NCI-H146 (cell line): Measurements from ENCODE around the gene TMEM39B.
A peak's percentile ranks its signal among the peaks of the same experiment; 100 is the strongest.
"Not testable (repeated sequence)": the region's sequence is repeated elsewhere in the genome, so short reads cannot be mapped to it uniquely, and the experiment has no call there.

Experiments
- DNase-seq: peaks from one replicate; lab custom pipeline; 2025; lab: John Stamatoyannopoulos, UW

TMEM39B gene

GRCh38 chr1:32072622-32073298, at the start of gene TMEM39B:
Gene TMEM39B (plus strand): TSS chr1:32072939. CDS start chr1:32073048, 109 bp downstream.
- DNase-seq = peak; percentile 94

DNA sequence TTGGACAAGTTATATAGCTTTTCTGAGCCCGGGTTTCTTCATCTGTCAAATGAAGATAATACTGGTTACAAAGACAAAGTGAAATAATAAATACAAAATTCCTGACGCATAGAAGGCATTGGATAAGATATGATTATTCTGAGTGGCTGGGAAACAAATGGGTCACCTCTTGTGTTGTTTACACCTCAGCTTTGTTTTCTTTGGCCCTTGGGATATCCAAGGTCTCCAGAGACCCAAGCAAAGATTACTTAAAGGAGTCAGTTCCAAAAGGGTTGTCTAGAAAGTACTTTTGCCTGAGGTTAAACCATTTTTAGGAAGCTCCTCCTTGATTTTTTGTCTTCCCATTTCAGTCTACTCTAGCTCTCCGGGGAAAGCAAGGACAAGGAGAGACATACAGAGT, 49.4 kb upstream of the TMEM39B start:
- DNase-seq = no peak

DNA sequence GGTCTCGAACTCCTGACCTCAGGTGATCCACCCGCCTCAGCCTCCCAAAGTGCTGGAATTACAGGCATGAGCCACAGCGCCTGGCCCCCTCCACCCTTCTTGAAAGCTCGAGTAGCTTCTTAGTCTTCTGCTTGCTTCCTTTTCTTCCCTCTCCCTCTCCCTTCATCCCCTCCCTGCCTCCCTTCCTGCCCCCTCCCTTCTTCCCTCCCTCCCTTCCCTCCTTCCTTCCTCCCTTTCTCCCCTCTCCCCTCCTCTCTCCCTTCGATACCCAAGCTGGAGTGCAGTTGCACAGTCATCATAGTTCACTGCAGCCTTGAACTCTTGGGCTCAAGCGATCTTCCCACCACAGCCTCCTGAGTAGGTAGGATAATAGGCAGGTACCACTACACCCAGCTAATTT, 47.2 kb upstream of the TMEM39B start:
- DNase-seq = no peak

GRCh38 chr1:32028746-32029145, 44.0 kb upstream of the TMEM39B start:
- DNase-seq = no peak

GRCh38 chr1:32031578-32032274, 41.0 kb upstream of the TMEM39B start:
- no peak for DNase-seq

DNA sequence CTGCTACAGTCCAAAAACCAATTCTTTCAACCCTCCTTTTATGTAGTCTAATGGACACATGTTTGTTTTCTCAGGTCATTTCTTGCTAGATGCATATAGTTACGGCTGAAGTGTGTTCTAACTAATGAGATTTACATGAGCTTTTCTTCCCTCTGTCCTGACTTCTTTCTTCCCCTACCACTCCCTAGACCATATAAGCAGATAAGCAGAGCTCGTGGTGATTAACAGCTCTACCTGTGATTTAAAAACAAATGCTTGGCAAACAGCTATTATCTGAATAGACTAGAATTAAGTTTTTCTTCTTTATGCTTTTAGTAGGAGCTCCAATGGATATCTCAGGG, 40.5 kb upstream of the TMEM39B start:
- no peak for DNase-seq

DNA sequence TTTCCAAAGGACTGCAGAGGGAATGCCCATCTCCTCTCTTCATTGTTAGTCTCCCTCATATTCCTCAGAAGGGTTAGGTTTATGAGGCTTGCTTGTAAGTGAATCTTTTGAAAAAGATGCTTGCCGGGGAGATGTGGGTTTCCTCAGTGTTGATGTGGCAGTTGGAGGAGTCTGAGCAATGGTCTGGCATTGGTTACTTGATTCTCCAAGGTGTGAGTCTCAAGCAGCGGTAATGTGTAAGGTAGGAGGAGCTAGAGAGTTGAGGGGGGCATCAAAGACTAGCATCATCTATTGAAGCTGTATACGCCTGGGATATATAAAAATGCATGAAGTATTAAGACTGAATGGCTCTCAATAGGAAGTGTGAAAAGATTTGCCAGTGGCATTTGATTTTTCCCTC, 37.6 kb upstream of the TMEM39B start:
- DNase-seq = no peak

DNA sequence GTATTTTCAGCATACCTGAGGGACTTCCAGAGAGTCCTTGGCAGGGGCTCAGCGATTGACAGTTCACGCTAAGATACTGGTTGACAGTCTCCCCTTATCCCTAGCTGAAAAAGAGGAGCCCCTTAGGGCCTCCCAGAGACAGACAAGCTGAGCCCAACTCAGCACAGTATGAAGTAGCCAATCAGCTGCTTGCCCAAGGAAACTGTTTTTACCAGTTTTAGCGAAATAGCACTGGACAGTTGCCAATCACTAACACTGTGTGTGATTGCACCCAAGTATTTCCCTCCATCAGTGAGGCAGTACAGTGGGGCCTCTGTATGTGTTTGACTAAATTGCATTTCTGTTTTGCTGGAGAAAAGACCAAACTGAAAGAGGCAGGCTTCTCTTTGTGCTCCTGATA, 32.0 kb upstream of the TMEM39B start:
- DNase-seq = no peak

DNA sequence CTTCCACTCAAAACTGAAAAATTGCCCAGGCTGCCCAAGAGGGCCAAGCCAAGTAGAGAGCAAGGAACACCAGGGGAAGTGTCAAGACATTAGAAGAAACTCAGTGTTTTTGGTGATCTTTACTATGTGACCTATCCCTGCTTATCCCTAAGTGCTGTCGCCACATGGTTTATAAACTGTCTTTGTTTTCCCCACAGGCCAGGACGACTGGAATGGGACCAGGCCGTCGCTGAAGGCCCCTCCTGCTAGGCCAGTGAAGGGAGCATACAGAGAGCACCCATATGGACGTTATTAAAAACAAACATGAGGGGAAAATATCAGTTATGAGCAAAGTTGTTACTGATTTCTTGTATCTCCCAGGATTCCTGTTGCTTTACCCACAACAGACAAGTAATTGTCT, 30.4 kb upstream of the TMEM39B start:
- no peak for DNase-seq

DNA sequence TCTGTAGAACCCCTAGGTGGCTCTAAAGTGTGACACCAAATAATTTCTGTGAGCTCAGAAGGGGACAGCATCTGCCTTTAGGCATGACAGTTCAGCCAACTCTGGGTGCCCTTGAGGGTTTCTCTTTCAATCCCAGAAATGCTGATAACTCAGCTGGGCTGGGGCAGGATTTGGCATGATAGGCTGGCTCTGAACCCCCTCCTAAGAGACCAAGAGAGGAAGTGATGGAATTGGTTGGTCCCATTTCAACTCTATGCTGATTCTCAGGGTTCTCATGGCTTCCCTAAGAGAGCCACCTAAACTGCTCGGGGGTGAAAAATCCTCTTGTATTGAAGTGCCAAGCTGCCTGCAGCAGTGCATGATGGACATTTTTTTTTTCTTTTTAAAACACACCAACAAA, 28.5 kb upstream of the TMEM39B start:
- DNase-seq = no peak

GRCh38 chr1:32045772-32046171, 27.0 kb upstream of the TMEM39B start:
- DNase-seq = no peak

DNA sequence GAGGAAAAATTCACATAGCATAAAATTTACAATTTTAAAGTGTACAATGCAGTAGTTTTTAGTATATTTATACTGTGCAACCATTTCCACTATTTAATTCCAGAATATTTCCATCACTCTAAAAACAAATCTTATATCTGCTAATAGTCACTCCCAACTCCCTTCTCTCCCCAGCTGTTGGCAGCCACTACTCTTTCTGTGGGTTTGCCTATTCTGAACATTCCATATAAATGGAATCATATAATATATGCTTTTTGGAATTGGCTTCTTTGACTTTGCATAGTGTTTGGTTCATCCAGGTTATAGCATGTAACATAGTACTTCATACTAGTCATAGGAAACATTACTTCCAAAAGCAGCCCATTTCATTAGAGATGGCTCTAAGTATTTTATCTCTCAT, 25.0 kb upstream of the TMEM39B start:
- no peak for DNase-seq

DNA sequence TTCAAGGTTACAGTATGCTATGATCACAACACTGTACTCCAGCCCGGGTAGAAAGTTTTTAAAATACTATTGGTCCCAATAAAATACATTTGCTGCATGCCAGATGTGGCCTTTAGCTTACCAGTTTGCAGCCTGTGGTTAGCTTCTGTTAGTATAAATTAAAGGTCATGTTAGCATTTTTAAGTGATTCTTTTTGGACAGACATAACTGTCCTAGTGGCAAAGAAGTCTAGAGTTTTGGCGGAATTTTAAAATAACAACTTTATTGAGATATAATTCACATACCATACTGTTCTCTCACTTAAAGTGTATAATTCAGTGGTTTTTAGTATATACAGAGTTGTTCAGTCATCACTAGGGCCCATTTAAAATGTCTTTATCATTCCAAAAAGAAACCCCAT, 24.3 kb upstream of the TMEM39B start:
- no peak for DNase-seq

GRCh38 chr1:32051706-32052105, 21.0 kb upstream of the TMEM39B start:
- DNase-seq = no peak

DNA sequence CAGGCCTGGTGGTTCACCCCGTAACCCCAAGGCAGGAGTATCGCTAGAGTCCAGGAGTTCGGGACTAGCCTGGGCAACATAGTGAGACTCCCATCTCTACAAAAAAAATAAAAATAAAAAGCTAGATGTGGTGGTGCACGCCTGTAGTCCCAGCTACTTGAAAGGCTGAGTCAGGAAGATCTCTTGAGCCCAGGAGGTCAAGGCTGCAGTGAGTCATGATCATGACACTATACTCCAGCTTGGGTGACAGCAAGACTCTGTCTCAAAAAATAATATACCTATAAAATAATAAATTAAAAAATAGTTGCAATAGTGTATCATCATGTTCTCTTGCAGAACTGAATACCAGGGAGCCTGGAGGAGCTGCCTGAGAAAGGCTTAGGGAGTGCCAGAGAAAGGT, 19.9 kb upstream of the TMEM39B start:
- no peak for DNase-seq

- DNase-seq = no peak
These were observed 17.3 kb upstream of the TMEM39B start for GRCh38 chr1:32055416-32055815.

GRCh38 chr1:32056598-32056997, 16.1 kb upstream of the TMEM39B start:
- DNase-seq = no peak

DNA sequence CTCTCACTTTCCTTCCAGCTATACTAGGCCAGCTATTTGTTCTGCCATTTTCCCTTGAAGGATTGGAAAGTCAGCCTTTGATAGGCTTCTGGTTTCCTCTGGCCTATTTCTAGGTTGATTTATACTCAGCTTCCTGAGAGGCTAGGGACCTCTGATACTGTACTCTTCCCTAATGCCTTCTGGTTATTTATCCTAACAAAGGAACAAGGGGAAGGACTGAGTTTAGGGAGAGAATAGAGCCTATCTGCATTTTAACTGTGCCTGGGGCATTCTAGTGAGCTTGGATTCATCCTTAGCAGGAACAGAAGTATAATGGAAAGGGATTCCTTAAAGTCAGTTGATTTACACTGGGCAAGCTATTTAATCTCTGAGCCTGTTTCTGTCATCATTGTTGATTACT, 11.8 kb upstream of the TMEM39B start:
- DNase-seq = no peak

GRCh38 chr1:32062867-32063230, 9.9 kb upstream of the TMEM39B start:
- no peak for DNase-seq

GRCh38 chr1:32063261-32063681, 9.5 kb upstream of the TMEM39B start:
- peak; percentile 6 for DNase-seq

DNA sequence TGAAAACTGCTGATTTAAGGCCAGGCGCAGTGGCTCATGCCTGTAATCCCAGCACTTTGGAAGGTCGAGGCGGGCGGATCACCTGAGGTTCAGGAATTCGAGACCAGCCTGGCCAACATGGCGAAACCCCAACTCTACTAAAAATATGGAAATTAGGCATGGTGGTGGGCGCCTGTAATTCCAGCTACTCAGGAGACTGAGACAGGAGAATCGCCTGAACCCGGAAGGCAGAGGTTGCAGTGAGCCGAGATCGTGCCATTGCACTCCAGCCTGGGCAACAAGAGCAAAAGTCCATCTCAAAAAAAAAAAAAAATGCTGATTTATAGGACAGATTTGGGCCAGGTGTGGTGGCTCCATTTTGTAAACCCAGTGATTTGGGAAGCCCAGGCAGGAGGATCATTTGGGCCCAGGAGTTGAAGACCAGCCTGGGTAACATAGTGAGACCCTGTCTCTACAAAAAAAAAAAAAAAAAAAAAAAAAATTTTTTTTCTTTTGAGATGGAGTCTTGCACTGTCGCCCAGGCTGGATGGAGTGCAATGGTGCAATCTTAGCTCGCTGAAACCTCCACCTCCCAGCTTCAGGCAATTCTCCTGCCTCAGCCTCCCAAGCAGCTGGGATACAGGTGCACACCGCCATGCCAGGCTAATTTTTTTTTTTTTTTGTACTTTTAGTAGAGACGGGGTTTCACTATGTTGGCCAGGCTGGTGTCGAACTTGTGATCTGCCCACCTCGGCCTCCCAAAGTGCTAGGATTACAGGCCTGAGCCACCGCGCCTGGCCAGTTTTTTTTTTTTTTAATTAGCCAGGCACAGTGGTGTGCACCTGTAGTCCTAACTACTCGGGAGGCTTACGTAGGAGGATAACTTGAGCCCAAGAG, 6.9 kb upstream of the TMEM39B start:
- DNase-seq = not testable (repeated sequence)

DNA sequence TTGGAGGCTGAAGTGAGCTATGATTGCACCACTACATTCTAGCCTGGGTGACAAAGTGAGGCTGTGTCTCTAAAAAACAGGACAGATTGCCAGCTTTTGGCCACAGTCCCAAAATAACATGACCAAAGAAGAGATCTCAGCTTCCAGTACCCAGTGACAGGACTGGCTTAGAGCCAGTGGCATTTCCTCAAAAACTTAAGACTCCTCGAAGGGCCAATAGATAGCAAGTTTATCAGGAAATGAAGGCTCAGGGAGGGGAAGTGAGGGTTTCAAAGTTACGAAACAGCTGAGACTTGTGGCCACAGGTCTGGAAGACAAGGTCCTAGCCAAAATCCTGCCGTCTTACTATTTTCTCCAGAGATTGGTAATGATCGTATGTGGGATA, 6.3 kb upstream of the TMEM39B start:
- no peak for DNase-seq

DNA sequence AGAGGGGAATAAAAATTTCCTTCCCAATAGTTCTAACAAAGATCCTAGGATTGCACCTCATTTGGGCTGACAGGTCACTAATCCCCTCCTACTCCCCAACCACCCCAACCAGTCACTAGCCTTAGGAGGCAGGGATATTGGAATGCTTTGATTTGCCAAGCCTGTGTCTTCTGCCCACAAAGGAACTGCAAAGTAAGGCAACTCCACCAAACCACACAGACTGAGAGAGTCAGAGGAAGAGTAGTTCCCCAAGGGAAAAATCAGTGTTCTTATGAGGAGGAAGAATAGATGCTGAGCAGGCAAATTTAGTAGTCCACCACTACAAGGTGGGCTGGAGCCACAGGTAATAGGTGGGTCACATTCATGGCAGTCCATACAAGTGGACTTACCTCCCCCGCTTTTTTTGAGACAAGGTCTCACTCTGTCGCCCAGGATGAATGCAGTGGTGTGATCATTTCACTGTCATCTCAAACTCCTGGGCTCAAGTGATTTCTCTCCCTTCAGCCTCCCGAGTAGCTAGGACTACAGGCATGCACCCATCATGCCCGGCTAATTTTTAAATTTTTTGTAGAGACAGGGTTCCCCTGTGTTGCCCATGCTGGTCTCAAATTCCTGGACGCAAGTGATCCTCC, 3.7 kb upstream of the TMEM39B start:
- DNase-seq = no peak
